ENCODE data around the gene DNAJA2. TPM values are rescaled to one million over a fixed set of nuclear protein-coding genes. Genes with fewer than 3 reads are reported as not detected.

Gene DNAJA2
- total and polyA plus RNA-seq, 2 of the 8 experiments (the other 6 are each of a cell fraction or from before 2014, with no cell fraction given), result 9.4 to 93.8 TPM

DNA sequence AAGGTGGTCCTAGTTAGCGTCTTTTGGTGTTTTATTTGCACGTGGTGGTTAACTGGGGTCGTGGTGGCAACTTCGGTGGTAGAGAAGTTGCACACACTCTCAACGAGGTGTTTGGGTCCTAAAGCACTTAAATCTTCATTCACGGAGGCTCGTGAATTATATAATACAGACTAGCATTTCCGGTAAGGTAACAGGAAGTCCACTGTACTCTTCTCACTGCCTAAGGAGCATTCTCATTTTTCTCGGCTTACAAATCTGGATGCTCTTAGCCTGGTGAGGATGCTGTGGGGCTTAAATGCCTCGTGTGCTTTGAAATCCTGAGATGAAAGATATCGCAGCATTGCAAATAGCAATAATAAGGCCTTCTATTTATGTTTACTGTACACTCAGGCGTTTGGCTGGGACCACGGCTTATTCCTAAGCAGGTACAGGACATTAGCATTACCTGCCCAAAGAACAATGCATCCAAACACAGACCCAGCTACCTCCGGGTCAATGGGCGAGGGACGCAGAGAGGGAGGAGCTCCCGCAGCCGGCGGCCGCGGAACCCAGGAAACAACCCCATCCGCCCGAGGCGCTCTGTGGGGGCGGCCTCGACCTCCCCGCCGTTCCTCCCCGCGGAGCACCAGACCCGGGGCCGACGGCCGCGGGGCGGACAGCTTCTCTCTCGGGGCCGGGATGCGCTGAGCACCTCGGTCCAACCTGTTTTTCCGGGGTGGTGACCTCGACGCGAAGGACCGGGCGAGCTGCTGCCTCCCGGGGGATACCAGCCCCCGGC lies 856 bp downstream of the DNAJA2 start:
- peak overlapping the region; percentile 46 for H2AFZ ChIP-seq (ENCODE audit: low read length)

More for the DNA sequence above, 856 bp downstream of the DNAJA2 start:
- peaks cover 11 to 47% (median 19%) of the 10 kb centered on the region in 4 experiments; a peak in 7 of 8 replicates for H3K36me3 ChIP-seq (ENCODE audit: control insufficient read depth in 2 of 4, insufficient read depth in 4 of 4, low read length in 3 of 4)
- H3K27me3 ChIP-seq (replicated peaks in 1 of 4; ENCODE audit: control insufficient read depth in 3 of 4, extremely low read depth in 1 of 4, insufficient read depth in 3 of 4, low read length in 3 of 4), result no peaks in the 10 kb centered on the region
- peak overlapping the region; percentile 83 for H3K18ac ChIP-seq (ENCODE audit: extremely low read depth, low read length)
- peak overlapping the region; percentile 83 to 100 for H3K4me2 ChIP-seq (ENCODE audit: insufficient read depth in 1 of 2, low read depth in 2 of 2, low read length in 2 of 2)
- no peak overlapping the region for H3K23ac ChIP-seq (ENCODE audit: insufficient read length)
- peak overlapping the region; percentile 86 to 91 (median 90) for H3K9ac ChIP-seq (replicated peaks in 1 of 4; ENCODE audit: extremely low read depth in 1 of 4, low read depth in 3 of 4, low read length in 3 of 4)
- H2AK5ac ChIP-seq (ENCODE audit: low read depth, low read length), result peak overlapping the region; percentile 70; the same call in 1 of the 2 replicates
- no peak overlapping the region for H2BK120ac ChIP-seq (replicated peaks; ENCODE audit: low read depth, low read length)
- peaks cover 0 to 1% of the 10 kb centered on the region in 2 experiments for H4K20me1 ChIP-seq (replicated peaks in 1 of 2; ENCODE audit: control insufficient read depth in 1 of 2, insufficient read depth in 2 of 2, low read length in 2 of 2)
- no peak overlapping the region for H2BK20ac ChIP-seq (ENCODE audit: low read length)
- no peak overlapping the region for H2BK15ac ChIP-seq (ENCODE audit: low read length)
- no peak overlapping the region for H3K14ac ChIP-seq (ENCODE audit: insufficient read length)
- H3K9me3 ChIP-seq (ENCODE audit: insufficient read depth in 2 of 2, low read depth in 1 of 2, low read length in 1 of 2), result no peaks in the 10 kb centered on the region
- FAIRE-seq, result no peak
- DNase-seq (ENCODE audit: low read depth in 1 of 2, low spot score in 2 of 2), result peak in 1 of 2 experiments; percentile 55
- peaks cover 5% of the 10 kb centered on the region for H3K23me2 ChIP-seq (ENCODE audit: low read depth, low read length)
- H3K4ac ChIP-seq (replicated peaks; ENCODE audit: insufficient read length, low read depth, low read length), result no peak overlapping the region
- peak overlapping the region; percentile 48 for H3K56ac ChIP-seq (replicated peaks; ENCODE audit: insufficient read length, low read depth, low read length)
- peaks cover 7% of the 10 kb centered on the region; the same call in 1 of the 2 replicates for H3K79me1 ChIP-seq (ENCODE audit: low read depth, low read length)
- H2BK12ac ChIP-seq (ENCODE audit: low read depth, low read length), result no peak overlapping the region; the same call in 1 of the 2 replicates
- H3K27ac ChIP-seq (ENCODE audit: low read depth, low read length), result peak overlapping the region; percentile 90
- ChIA-PET CTCF (ENCODE audit: partially characterized antibody) (interaction anchor here (1.2 kb wide), 1 partner anchor 46 kb away, joined by 4 read pairs; no protein-coding TSS in a partner anchor), POLR2A (ENCODE audit: partially characterized antibody) (interaction anchor here (0.6 to 3.1 kb wide), 24 partner anchors 10 to 392 kb away, joined by 3 to 25 read pairs (median 6); partner anchors contain the start of genes GPT2 and NETO2)
- peak overlapping the region; percentile 36 for H4K91ac ChIP-seq (replicated peaks; ENCODE audit: insufficient read length, low read length)
- H2BK5ac ChIP-seq (ENCODE audit: low read depth, low read length), result peak overlapping the region; percentile 76
- peak overlapping the region; percentile 98 for H4K8ac ChIP-seq (ENCODE audit: extremely low read depth, insufficient read depth, low read length)
- H3K4me3 ChIP-seq (ENCODE audit: extremely low read depth in 1 of 4, insufficient read depth in 2 of 4, low read depth in 3 of 4, low read length in 4 of 4), result peak overlapping the region; percentile 84 to 97 (median 88)
- peaks cover 2 to 12% (median 5%) of the 10 kb centered on the region in 4 experiments; a peak in 4 of 7 replicates for H3K4me1 ChIP-seq (replicated peaks in 1 of 4; ENCODE audit: control insufficient read depth in 3 of 4, insufficient read depth in 4 of 4, low read length in 3 of 4)
- 8% methylated on average over 39 of the region's 48 CpGs; no CpG with 5 or more reads in 1 of the 2 experiments for WGBS, 2 experiments (ENCODE audit: extremely low coverage in 1 of 2, insufficient coverage in 1 of 2, insufficient read length in 1 of 2, insufficient replicate concordance in 2 of 2, low coverage in 1 of 2, low lambda C conversion rate in 2 of 2, missing lambda C conversion rate in 1 of 2)
- H3K79me2 ChIP-seq (ENCODE audit: control insufficient read depth in 1 of 2, insufficient read depth in 2 of 2, low read length in 2 of 2), result peaks cover 6 to 53% of the 10 kb centered on the region in 2 experiments; a peak in 3 of 4 replicates
- H4K5ac ChIP-seq (ENCODE audit: insufficient read length, low read depth, low read length), result peak overlapping the region; percentile 71

Data from H1 (cell line).